HepG2 (cell line): Measurements from ENCODE around the gene INHA. TPM values are rescaled to one million over a fixed set of nuclear protein-coding genes. Genes with fewer than 3 reads are reported as not detected.
A peak's percentile ranks its signal among the peaks of the same experiment; 100 is the strongest.

Source experiments
- ATAC-seq: fragments of 200-7000 bp; cut with Tn5 transposase; 3 replicates; pipeline ENCODE4 v1.9.1; 2020; ENCODE audit warnings: mild to moderate bottlenecking, moderate library complexity
- BruUV-seq: library from RNA; stranded (reverse); fragments of 400-500 nt; replicated peaks from 2 replicates; lab custom pipeline; 2021; lab: Mats Ljungman, UMichigan
- CTCF ChIA-PET: fragments of 300-600 bp; formaldehyde crosslinking; extraction: SDS; loops from one replicate; lab custom pipeline; 2021; ENCODE audit warnings: low total read pairs, inconsistent platforms, low intra/inter-chr PET ratio; lab: Yijun Ruan, JAX
- POLR2A ChIA-PET: fragments of 350-600 bp; sonication (Branson Sonifier 250); formaldehyde crosslinking; loops from one replicate; lab custom pipeline; 2020; ENCODE audit warnings: antibody characterized with exemption, inconsistent platforms; lab: Yijun Ruan, JAX
- DNase-seq: peaks from one replicate; pipeline ENCODE4 v3.0.0-alpha.2; 2015; ENCODE audit warnings: low spot score
- FAIRE-seq: peaks from 3 replicates; lab custom pipeline; 2011; peaks lifted over from hg19 to GRCh38; lab: Jason Lieb, UNC
- H2AFZ ChIP-seq: one replicate; pipeline ENCODE4 v1.6.1; 2011; ENCODE audit warnings: low read length, inconsistent platforms
- H3K27ac ChIP-seq: fragments of 300-600 bp; 3 replicates; pipeline ENCODE4 v1.8.0; 2011; ENCODE audit warnings: mixed run types, mild to moderate bottlenecking, mixed read lengths, low read length, inconsistent platforms; ENCODE audit not compliant: insufficient read depth; ENCODE audit errors: extremely low read length
- H3K27me3 ChIP-seq, 2 experiments: fragments of 200-600 bp in 1 of 2; 2 replicates in 1 of 2; 3 replicates in 1 of 2; pipeline versions ENCODE4 v1.6.0 to v1.8.0; 2011; ENCODE audit warnings: low read length in 2 of 2, mild to moderate bottlenecking in 2 of 2, moderate library complexity in 2 of 2, inconsistent platforms in 1 of 2; ENCODE audit not compliant: insufficient read depth in 2 of 2, control insufficient read depth in 1 of 2
- H3K36me3 ChIP-seq, 2 experiments: fragments of 200-600 bp in 1 of 2; replicated peaks in 1 of 2; 2 replicates in 1 of 2; 3 replicates in 1 of 2; pipeline versions ENCODE4 v1.5.1 to v1.8.0; 2011; ENCODE audit warnings: low read length in 2 of 2, inconsistent platforms in 1 of 2; ENCODE audit not compliant: insufficient read depth in 2 of 2, control insufficient read depth in 1 of 2
- H3K4me1 ChIP-seq: 2 replicates; pipeline ENCODE4 v1.5.1; 2012; ENCODE audit warnings: low read length, inconsistent platforms; ENCODE audit not compliant: insufficient read depth
- H3K4me2 ChIP-seq: 2 replicates; pipeline ENCODE4 v1.6.0; 2011; ENCODE audit warnings: low read depth, low read length, inconsistent platforms
- H3K4me3 ChIP-seq, 3 experiments: fragments of 200-600 bp in 1 of 3; sonication (generic), shearing (Covaris generic) in 1 of 3; replicated peaks in 1 of 3; 2 replicates each; pipeline ENCODE4 v1.5.1; 2011 to 2016; ENCODE audit warnings: low read length in 3 of 3, inconsistent platforms in 2 of 3, low read depth in 2 of 3, mild to moderate bottlenecking in 2 of 3, control low read depth in 1 of 3, mixed read lengths in 1 of 3; ENCODE audit not compliant: insufficient read depth in 1 of 3
- H3K79me2 ChIP-seq: one replicate; pipeline ENCODE4 v1.6.1; 2011; ENCODE audit warnings: low read length, inconsistent platforms; ENCODE audit not compliant: insufficient read depth
- H3K9ac ChIP-seq: 2 replicates; pipeline ENCODE4 v1.6.0; 2011; ENCODE audit warnings: mild to moderate bottlenecking, low read depth, low read length, inconsistent platforms; ENCODE audit not compliant: insufficient read depth
- H3K9me3 ChIP-seq: 2 replicates; pipeline ENCODE4 v1.5.1; 2012; ENCODE audit warnings: mild to moderate bottlenecking, low read length
- H4K20me1 ChIP-seq: 2 replicates; pipeline ENCODE4 v1.6.0; 2011; ENCODE audit warnings: inconsistent platforms, mild to moderate bottlenecking, low read length, moderate library complexity; ENCODE audit not compliant: insufficient read depth
- AGO2 ChIP-seq: fragments of 200-400 bp; formaldehyde crosslinking; optimal IDR thresholded peaks from 2 replicates; pipeline ENCODE3; 2017; ENCODE audit warnings: mild to moderate bottlenecking, low read depth, low read length, moderate library complexity
- CENPX ChIP-seq: sonication (generic); formaldehyde crosslinking; IDR thresholded peaks from 2 replicates; pipeline ENCODE4 v1.9.0; 2021; ENCODE audit warnings: mild to moderate bottlenecking, missing genetic modification reagents, moderate library complexity
- E2F2 ChIP-seq: sonication (generic); formaldehyde crosslinking; IDR thresholded peaks from 2 replicates; pipeline ENCODE4 v1.4.0; 2020; ENCODE audit warnings: missing genetic modification reagents, borderline replicate concordance
- ETS1 ChIP-seq: sonication (generic); formaldehyde crosslinking; IDR thresholded peaks from 2 replicates; pipeline ENCODE4 v1.4.0; 2020; ENCODE audit warnings: missing genetic modification reagents
- HDAC2 ChIP-seq: sonication (generic); formaldehyde crosslinking; IDR thresholded peaks from 2 replicates; pipeline ENCODE4 v1.4.0; 2020; ENCODE audit warnings: missing genetic modification reagents
- HOXA3 ChIP-seq: sonication (generic); formaldehyde crosslinking; IDR thresholded peaks from 2 replicates; pipeline ENCODE4 v1.5.0; 2020; ENCODE audit warnings: missing genetic modification reagents
- HOXA7 ChIP-seq: sonication (generic); formaldehyde crosslinking; IDR thresholded peaks from 2 replicates; pipeline ENCODE4 v1.8.1; 2022; ENCODE audit warnings: mild to moderate bottlenecking, missing genetic modification reagents, moderate library complexity
- IRF9 ChIP-seq: sonication (generic); formaldehyde crosslinking; IDR thresholded peaks from 2 replicates; pipeline ENCODE4 v1.8.0; 2022; ENCODE audit warnings: missing genetic modification reagents, mild to moderate bottlenecking, borderline replicate concordance
- NFKB2 ChIP-seq: sonication (generic); formaldehyde crosslinking; IDR thresholded peaks from 2 replicates; pipeline ENCODE4 v1.4.0; 2020; ENCODE audit warnings: missing genetic modification reagents, borderline replicate concordance
- PITX1 ChIP-seq: sonication (generic); formaldehyde crosslinking; IDR thresholded peaks from 2 replicates; pipeline ENCODE4 v1.5.1; 2020; ENCODE audit warnings: mild to moderate bottlenecking, missing genetic modification reagents
- RBFOX2 ChIP-seq: fragments of 200-400 bp; formaldehyde crosslinking; IDR thresholded peaks from 2 replicates; pipeline ENCODE4 v1.6.1; 2017; ENCODE audit warnings: low read depth, mild to moderate bottlenecking, low read length
- SAP130 ChIP-seq: IDR thresholded peaks from 2 replicates; pipeline ENCODE4 v1.6.1; 2016; ENCODE audit warnings: low read depth
- ZC3H13 ChIP-seq: sonication (generic); formaldehyde crosslinking; IDR thresholded peaks from 2 replicates; pipeline ENCODE4 v1.8.1; 2023; ENCODE audit warnings: mild to moderate bottlenecking, missing genetic modification reagents, moderate library complexity
- ZNF205 ChIP-seq: IDR thresholded peaks from 2 replicates; pipeline ENCODE4 v1.6.1; 2018; ENCODE audit warnings: missing biosample characterization, missing genetic modification reagents
- ZNF234 ChIP-seq: sonication (generic); formaldehyde crosslinking; conservative IDR thresholded peaks from 2 replicates; pipeline ENCODE4 v1.5.1; 2020; ENCODE audit warnings: mild to moderate bottlenecking, missing genetic modification reagents
- ZNF512 ChIP-seq: sonication (generic); formaldehyde crosslinking; IDR thresholded peaks from 2 replicates; pipeline ENCODE4 v1.4.0; 2020; ENCODE audit warnings: mild to moderate bottlenecking, missing genetic modification reagents
- ZNF580 ChIP-seq: IDR thresholded peaks from 2 replicates; pipeline ENCODE4 v1.6.1; 2016; ENCODE audit warnings: low read depth, borderline replicate concordance
- ZNF709 ChIP-seq: sonication (generic); formaldehyde crosslinking; IDR thresholded peaks from 2 replicates; pipeline ENCODE4 v1.5.0; 2020; ENCODE audit warnings: mild to moderate bottlenecking, missing genetic modification reagents
- ZNF747 ChIP-seq: sonication (generic); formaldehyde crosslinking; IDR thresholded peaks from 2 replicates; pipeline ENCODE4 v1.8.1; 2023; ENCODE audit warnings: missing genetic modification reagents, mild to moderate bottlenecking, borderline replicate concordance
- whole genome bisulfite sequencing: methylation state at CpG from one replicate; pipeline ENCODE4 v1.1.6; 2017; ENCODE audit warnings: low lambda C conversion rate; 5-methylcytosine and 5-hydroxymethylcytosine counted together
- in situ Hi-C: cut with HindIII; loops from 2 replicates; pipeline ENCODE4 v1.10.0; 2017; ENCODE audit warnings: low pct_unique_long_range_greater_than_20kb; ENCODE audit not compliant: extremely low pct_ligation_motif_present
- intact Hi-C: fragments of 100-400 bp; cut with micrococcal nuclease; formaldehyde crosslinking; loops from one replicate; pipeline ENCODE4 v1.10.0; 2022; ENCODE audit not compliant: unreplicated experiment
- polyA plus RNA-seq, 8 experiments: library from polyadenylated mRNA; depleted of rRNA in 3 of 8; stranded (reverse) in 7 of 8; unstranded in 1 of 8; fragments of >200 nt; fragmentation: Illumina TruSeq in 4 of 8; extraction: Trizol in 4 of 8; gene quantifications; 2 replicates each; pipeline versions ENCODE4 v1.2.1 to v1.2.3, GENCODE V29; 2011 to 2016; ENCODE audit warnings: low read depth in 4 of 8, missing spikeins in 1 of 8, mixed read lengths in 1 of 8; ENCODE audit not compliant: insufficient read depth in 1 of 8
- total RNA-seq, 5 experiments: library from RNA; depleted of rRNA; stranded (reverse); fragments of >200 nt; fragmentation: Illumina TruSeq; extraction: Trizol; gene quantifications; 2 replicates each; pipeline ENCODE4 v1.2.3, GENCODE V29; 2016; ENCODE audit warnings: low read depth in 1 of 5

The INHA gene
- total and polyA plus RNA-seq, 2 of the 13 experiments (the other 11 are each of a cell fraction or from before 2014, with no cell fraction given), result 4.1 to 15.2 TPM

GRCh38 chr2:219538956-219539788, 32.9 kb upstream of the INHA start:
- ATAC-seq (no peak), DNase-seq (no peak), FAIRE-seq (no peak)
- ChIA-PET POLR2A (interaction anchor here (1.3 kb wide), 1 partner anchor 104 kb away, joined by 4 read pairs; no protein-coding TSS in a partner anchor), CTCF (interaction anchor here (5.3 kb wide), 1 partner anchor 103 kb away, joined by 127 read pairs; no protein-coding TSS in a partner anchor)
- Histone ChIP-seq H3K36me3 (peaks cover 15 to 27% of the 10 kb centered on the region in 2 experiments), H3K4me1 (peaks cover 45% of the 10 kb centered on the region), H3K9me3 (no peaks in the 10 kb centered on the region), H3K4me2 (no peak overlapping the region), H3K27me3 (peaks cover 0 to 26% of the 10 kb centered on the region in 2 experiments; a peak in 3 of 5 replicates), H3K27ac (no peak overlapping the region), H4K20me1 (peaks cover 46% of the 10 kb centered on the region), H3K4me3 (no peak overlapping the region), H3K9ac (no peak overlapping the region), H2AFZ (no peak overlapping the region), H3K79me2 (peaks cover 21% of the 10 kb centered on the region)
- intact Hi-C loops (loop anchor here (10.0 kb wide), 1 partner anchor 244 kb away; no protein-coding TSS in a partner anchor), in situ Hi-C loops (no loop called here)
- WGBS, result 97% methylated on average over 25 of the region's 32 CpGs
- no TSS peak for BruUV-seq
- TF ChIP-seq ETS1 (CRISPR knock-in tag), result 0 out of 2 replicates have a peak, but pooled peaks have one; percentile 43
- peak; percentile 31 for TF ChIP-seq AGO2
- no peak for TF ChIP-seq ZNF580 (CRISPR knock-in tag)
- no peak for TF ChIP-seq PITX1
- TF ChIP-seq SAP130 (CRISPR knock-in tag), result no peak
- no peak for TF ChIP-seq HOXA7
- TF ChIP-seq CENPX, result no peak
- TF ChIP-seq E2F2 (CRISPR knock-in tag), result no peak
- TF ChIP-seq ZNF709, result no peak
- TF ChIP-seq HOXA3, result no peak
- TF ChIP-seq NFKB2 (CRISPR knock-in tag), result 0 out of 2 replicates have a peak, but pooled peaks have one; percentile 1
- peak; percentile 87 for TF ChIP-seq ZC3H13
- TF ChIP-seq ZNF205, result no peak
- TF ChIP-seq ZNF234, result no peak
- TF ChIP-seq IRF9 (CRISPR knock-in tag), result no peak
- TF ChIP-seq ZNF512 (CRISPR knock-in tag), result no peak
- TF ChIP-seq ZNF747 (CRISPR knock-in tag), result no peak
- no peak for TF ChIP-seq HDAC2 (CRISPR knock-in tag)
- peak; percentile 21 for TF ChIP-seq RBFOX2
